Colonic mucosa (tissue), 4 donors: Measurements from ENCODE around the gene GPI. TPM values are rescaled to one million over a fixed set of nuclear protein-coding genes. Genes with fewer than 3 reads are reported as not detected.
A peak's percentile ranks its signal among the peaks of the same experiment; 100 is the strongest.

ENCODE experiments used
- DNase-seq: peaks from one replicate; pipeline ENCODE4 v3.0.0-alpha.2; 2020
- H3K27ac ChIP-seq: fragments of 200-600 bp; one replicate; pipeline ENCODE4 v1.8.0; 2021
- H3K27me3 ChIP-seq: fragments of 200-600 bp; one replicate; pipeline ENCODE4 v1.8.0; 2021
- H3K36me3 ChIP-seq: fragments of 200-600 bp; one replicate; pipeline ENCODE4 v1.8.0; 2021
- H3K4me1 ChIP-seq: fragments of 200-600 bp; one replicate; pipeline ENCODE4 v1.8.0; 2021; ENCODE audit warnings: mild to moderate bottlenecking
- H3K4me3 ChIP-seq: fragments of 200-600 bp; one replicate; pipeline ENCODE4 v1.8.0; 2021
- H3K9ac ChIP-seq, 2 donors: one replicate each; pipeline ENCODE4 v1.7.0; 2013; ENCODE audit warnings: control low read depth in 2 of 2, low read depth in 2 of 2, low read length in 2 of 2
- H3K9me3 ChIP-seq: fragments of 200-600 bp; one replicate; pipeline ENCODE4 v1.8.0; 2021
- CTCF ChIP-seq: fragments of 200-600 bp; IDR thresholded peaks from one replicate; pipeline ENCODE4 v1.8.0; 2022; ENCODE audit warnings: antibody characterized with exemption, mild to moderate bottlenecking
- intact Hi-C: fragments of 100-400 bp; cut with DNase I; formaldehyde crosslinking; loops from one replicate; pipeline ENCODE4 v1.14.1; 2022
- total RNA-seq, 2 donors: library from RNA; stranded (reverse); fragmentation: NEBNext Ultra II Directional in 1 of 2; extraction: Animal tissue kit (Norgen Biotek cat#: 25700) in 1 of 2; gene quantifications; one replicate each; pipeline ENCODE4 v1.2.1, GENCODE V29; 2021
- donor health status: healthy.
- donor health status: DM: no; HTN: no; CAD: no.
- donor health status: DM: no; HTN: no; CAD: no.

Gene GPI
- total RNA-seq, 2 donors from 2014 or later, result 470 to 592 TPM

- no peaks in the 10 kb centered on the region for H3K4me1 ChIP-seq
- no peaks in the 10 kb centered on the region for H3K36me3 ChIP-seq
- TF ChIP-seq CTCF, result peak; percentile 58
- H3K27ac ChIP-seq, result peak overlapping the region; percentile 68
- no peaks in the 10 kb centered on the region for H3K27me3 ChIP-seq
- intact Hi-C loops, result no loop called here
- H3K4me3 ChIP-seq, result peak overlapping the region; percentile 33
- peak overlapping the region; percentile 62 to 82 for H3K9ac ChIP-seq
- peak; percentile 97 for DNase-seq
- no peaks in the 10 kb centered on the region for H3K9me3 ChIP-seq
Measured at GRCh38 chr19:34359140-34359953, 5.6 kb upstream of the GPI start.

GRCh38 chr19:34359954-34360315 lies 5.1 kb upstream of the GPI start:
- peak overlapping the region; percentile 62 to 82 for H3K9ac ChIP-seq

GRCh38 chr19:34360354-34360909 lies 4.6 kb upstream of the GPI start:
- Histone ChIP-seq H3K27me3 (no peaks in the 10 kb centered on the region), H3K9ac (no peak overlapping the region), H3K27ac (no peak overlapping the region), H3K4me3 (no peak overlapping the region), H3K36me3 (no peaks in the 10 kb centered on the region), H3K4me1 (no peaks in the 10 kb centered on the region), H3K9me3 (no peaks in the 10 kb centered on the region)
- no peak for DNase-seq
- TF ChIP-seq CTCF, result no peak
- intact Hi-C loops, result loop anchor here (10.0 kb wide), 1 partner anchor 74 kb away; no protein-coding TSS in a partner anchor

More at GRCh38 chr19:34359954-34360315, 5.1 kb upstream of the GPI start:
- Histone ChIP-seq H3K9me3 (no peaks in the 10 kb centered on the region), H3K4me1 (no peaks in the 10 kb centered on the region), H3K4me3 (peak overlapping the region; percentile 33), H3K27ac (peak overlapping the region; percentile 68), H3K27me3 (no peaks in the 10 kb centered on the region), H3K36me3 (no peaks in the 10 kb centered on the region)
- intact Hi-C loops, result loop anchor here (10.0 kb wide), 1 partner anchor 75 kb away; no protein-coding TSS in a partner anchor
- TF ChIP-seq CTCF, result no peak
- no peak for DNase-seq

GRCh38 chr19:34362679-34363069 lies 2.3 kb upstream of the GPI start:
- DNase-seq, result no peak
- Histone ChIP-seq H3K9me3 (no peaks in the 10 kb centered on the region), H3K9ac (no peak overlapping the region), H3K36me3 (no peaks in the 10 kb centered on the region), H3K27me3 (no peaks in the 10 kb centered on the region), H3K27ac (no peak overlapping the region), H3K4me1 (peaks cover 13% of the 10 kb centered on the region), H3K4me3 (no peak overlapping the region)
- intact Hi-C loops, result loop anchor here (10.0 kb wide), 1 partner anchor 72 kb away; no protein-coding TSS in a partner anchor
- TF ChIP-seq CTCF, result no peak

GRCh38 chr19:34363094-34363493 lies 1.9 kb upstream of the GPI start:
- H3K9ac ChIP-seq, result no peak overlapping the region
- no peaks in the 10 kb centered on the region for H3K36me3 ChIP-seq
- no peak overlapping the region for H3K27ac ChIP-seq
- H3K27me3 ChIP-seq, result no peaks in the 10 kb centered on the region
- no peak for DNase-seq
- H3K4me3 ChIP-seq, result no peak overlapping the region
- H3K9me3 ChIP-seq, result no peaks in the 10 kb centered on the region
- no peak for TF ChIP-seq CTCF
- intact Hi-C loops, result loop anchor here (10.0 kb wide), 1 partner anchor 72 kb away; no protein-coding TSS in a partner anchor
- peaks cover 13% of the 10 kb centered on the region for H3K4me1 ChIP-seq
